ENCODE measurements around the gene DUOXA2. TPM values are rescaled to one million over a fixed set of nuclear protein-coding genes. Genes with fewer than 3 reads are reported as not detected.

DUOXA2 gene
- total RNA-seq, 2 donors from 2014 or later, result not detected

- Histone ChIP-seq H3K4me3 (no peak overlapping the region), H3K27me3 (replicated peaks; ENCODE audit: insufficient read depth) (no peaks in the 10 kb centered on the region), H3K36me3 (no peaks in the 10 kb centered on the region), H3K27ac (no peak overlapping the region), H3K9me3 (no peaks in the 10 kb centered on the region), H3K4me1 (ENCODE audit: control insufficient read depth in 1 of 2, low read depth in 2 of 2) (no peaks in the 10 kb centered on the region)
- no peak for TF ChIP-seq CTCF (IDR thresholded peaks at IDR 0.05)
- ATAC-seq (ENCODE audit: insufficient number of reproducible peaks, low FRiP score, low read depth) (no peak), DNase-seq (ENCODE audit: low spot score) (no peak)
Observed at GRCh38 chr15:45095661-45096060, 18.5 kb upstream of the DUOXA2 start.

GRCh38 chr15:45097466-45097865, 16.7 kb upstream of the DUOXA2 start:
- H3K4me3 ChIP-seq, result no peak overlapping the region
- H3K27me3 ChIP-seq (replicated peaks; ENCODE audit: insufficient read depth), result no peaks in the 10 kb centered on the region
- H3K9me3 ChIP-seq, result no peaks in the 10 kb centered on the region
- H3K27ac ChIP-seq, result no peak overlapping the region
- ATAC-seq (ENCODE audit: insufficient number of reproducible peaks, low FRiP score, low read depth), result no peak
- no peaks in the 10 kb centered on the region for H3K36me3 ChIP-seq
- TF ChIP-seq CTCF (IDR thresholded peaks at IDR 0.05), result no peak
- no peaks in the 10 kb centered on the region for H3K4me1 ChIP-seq (ENCODE audit: control insufficient read depth in 1 of 2, low read depth in 2 of 2)
- no peak for DNase-seq (ENCODE audit: low spot score)

GRCh38 chr15:45099549-45100165, 14.5 kb upstream of the DUOXA2 start:
- H3K27ac ChIP-seq, result no peak overlapping the region
- no peaks in the 10 kb centered on the region for H3K27me3 ChIP-seq (replicated peaks; ENCODE audit: insufficient read depth)
- no peaks in the 10 kb centered on the region for H3K36me3 ChIP-seq
- H3K9me3 ChIP-seq, result no peaks in the 10 kb centered on the region
- no peak for DNase-seq (ENCODE audit: low spot score)
- no peaks in the 10 kb centered on the region for H3K4me1 ChIP-seq (ENCODE audit: control insufficient read depth in 1 of 2, low read depth in 2 of 2)
- no peak for ATAC-seq (ENCODE audit: insufficient number of reproducible peaks, low FRiP score, low read depth)
- TF ChIP-seq CTCF (IDR thresholded peaks at IDR 0.05), result no peak
- no peak overlapping the region for H3K4me3 ChIP-seq

GRCh38 chr15:45100884-45101625, 13.1 kb upstream of the DUOXA2 start:
- no peaks in the 10 kb centered on the region for H3K4me1 ChIP-seq (ENCODE audit: control insufficient read depth in 1 of 2, low read depth in 2 of 2)
- no peak for DNase-seq (ENCODE audit: low spot score)
- H3K27me3 ChIP-seq (replicated peaks; ENCODE audit: insufficient read depth), result no peaks in the 10 kb centered on the region
- H3K36me3 ChIP-seq, result no peaks in the 10 kb centered on the region
- no peak for ATAC-seq (ENCODE audit: insufficient number of reproducible peaks, low FRiP score, low read depth)
- no peak overlapping the region for H3K27ac ChIP-seq
- TF ChIP-seq CTCF (IDR thresholded peaks at IDR 0.05), result no peak
- no peak overlapping the region for H3K4me3 ChIP-seq
- no peaks in the 10 kb centered on the region for H3K9me3 ChIP-seq

- Histone ChIP-seq H3K36me3 (no peaks in the 10 kb centered on the region), H3K9me3 (no peaks in the 10 kb centered on the region), H3K27me3 (replicated peaks; ENCODE audit: insufficient read depth) (no peaks in the 10 kb centered on the region), H3K4me3 (no peak overlapping the region), H3K4me1 (ENCODE audit: control insufficient read depth in 1 of 2, low read depth in 2 of 2) (no peaks in the 10 kb centered on the region), H3K27ac (no peak overlapping the region)
- no peak for TF ChIP-seq CTCF (IDR thresholded peaks at IDR 0.05)
- no peak for DNase-seq (ENCODE audit: low spot score)
- ATAC-seq (ENCODE audit: insufficient number of reproducible peaks, low FRiP score, low read depth), result no peak
Observed at GRCh38 chr15:45101749-45102148, 12.4 kb upstream of the DUOXA2 start.
